ENCODE data around the gene ANKRD65. TPM values are rescaled to one million over a fixed set of nuclear protein-coding genes. Genes with fewer than 3 reads are reported as not detected.
"Not testable (repeated sequence)": the region's sequence is repeated elsewhere in the genome, so short reads cannot be mapped to it uniquely, and the experiment has no call there.

The ANKRD65 gene
- total and polyA plus RNA-seq, 11 donors = 0.58 to 4.0 (median 1.3) TPM

GRCh38 chr1:1411626-1412025 is 9.4 kb downstream of the ANKRD65 start:
- Histone ChIP-seq H3K4me3 (no peak overlapping the region), H3K9me3 (no peaks in the 10 kb centered on the region), H3K27ac (no peak overlapping the region), H3K36me3 (no peaks in the 10 kb centered on the region), H3K4me1 (peaks cover 3 to 20% (median 14%) of the 10 kb centered on the region in 12 donors), H3K27me3 (no peaks in the 10 kb centered on the region)
- no peak for ATAC-seq
- intact Hi-C loops (cut with DNase I) = no loop called here
- WGBS, 4 donors = 93 to 97% (median 95%) methylated on average over 13 of the region's 13 CpGs
- TF ChIP-seq CTCF (IDR thresholded peaks at IDR 0.05) (no peak), POLR2A (IDR thresholded peaks at IDR 0.05) (no peak)
- no peak for DNase-seq

GRCh38 chr1:1410238-1410637 is 10.8 kb downstream of the ANKRD65 start:
- intact Hi-C loops (cut with DNase I); ATAC-seq; H3K27me3 ChIP-seq; H3K4me3 ChIP-seq; DNase-seq; H3K9me3 ChIP-seq; H3K27ac ChIP-seq: not testable (repeated sequence)
- 64 to 73% (median 69%) methylated on average over 8 of the region's 8 CpGs for WGBS, 4 donors
- peaks cover 0 to 11% (median 6%) of the 10 kb centered on the region in 9 donors for H3K36me3 ChIP-seq
- peaks cover 5 to 33% (median 28%) of the 10 kb centered on the region in 12 donors for H3K4me1 ChIP-seq

DNA sequence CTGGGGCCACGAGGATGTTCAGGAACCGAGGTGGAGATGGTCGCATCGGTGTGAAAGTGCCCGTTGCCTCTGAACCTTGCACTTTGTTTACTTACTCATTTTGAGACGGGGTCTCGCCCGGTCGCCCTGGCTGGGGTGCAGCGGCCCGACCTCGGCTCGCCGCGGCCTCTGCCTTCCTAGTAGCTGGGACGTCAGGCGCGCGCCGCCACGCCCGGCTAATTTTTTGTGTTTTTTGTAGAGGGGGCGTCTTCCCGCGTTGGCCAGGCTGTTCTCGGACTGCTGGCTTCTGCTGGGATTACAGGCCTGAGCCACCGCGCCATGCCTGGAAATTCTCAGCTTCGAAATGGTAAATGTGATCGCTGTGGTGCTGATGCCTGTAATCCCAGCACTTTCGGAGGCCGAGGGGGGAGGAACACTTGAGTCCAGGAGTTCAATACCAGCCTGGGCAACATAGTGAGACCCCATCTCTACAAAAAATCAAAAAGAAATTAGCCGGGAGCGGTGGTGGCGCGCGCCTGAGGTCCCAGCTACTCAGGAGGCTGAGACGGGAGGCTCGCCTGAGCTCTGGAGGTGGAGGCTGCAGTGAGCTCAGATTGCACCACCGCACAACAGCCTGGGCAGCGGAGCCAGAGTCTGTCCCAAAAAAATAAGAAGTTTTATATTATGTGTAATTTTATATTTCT is 13.3 kb downstream of the ANKRD65 start:
- DNase-seq = peak in 1 of 5 donors; percentile 42
- Histone ChIP-seq H3K4me3 (peak overlapping the region; percentile 61 to 100 (median 94)), H3K27ac (peak overlapping the region; percentile 72 to 94 (median 88)), H3K36me3 (peaks cover 0 to 35% (median 30%) of the 10 kb centered on the region in 9 donors), H3K27me3 (no peaks in the 10 kb centered on the region), H3K4me1 (peaks cover 5 to 38% (median 33%) of the 10 kb centered on the region in 12 donors), H3K9me3 (no peaks in the 10 kb centered on the region)
- TF ChIP-seq CTCF (IDR thresholded peaks at IDR 0.05) = no peak
- TF ChIP-seq POLR2A (IDR thresholded peaks at IDR 0.05) = no peak
- peak in 1 of 4 donors; percentile 8 for ATAC-seq
- intact Hi-C loops (cut with DNase I) = loop anchor here in 6 of 10 donors (2.0 to 10.0 kb wide), 4 partner anchors 23 to 97 kb away; no protein-coding TSS in a partner anchor
- 8 to 19% (median 12%) methylated on average over 18 to 41 of the region's 41 CpGs for WGBS, 4 donors

GRCh38 chr1:1406821-1407635 is 14.0 kb downstream of the ANKRD65 start, which contains the start of gene MRPL20:
MRPL20 (minus strand) TSS chr1:1407293; CDS start chr1:1407217, 76 bp downstream.
- H3K27ac ChIP-seq = peak within 1 kb of the TSS; percentile 72 to 94 (median 88)
- peak in 1 of 2 donors; percentile 71 for TF ChIP-seq POLR2A (IDR thresholded peaks at IDR 0.05)
- TF ChIP-seq CTCF (IDR thresholded peaks at IDR 0.05) = no peak
- DNase-seq (peak; percentile 94 to 97 (median 96)), ATAC-seq (peak; percentile 92 to 100 (median 98))
- H3K36me3 ChIP-seq = peaks cover 0 to 43% (median 37%) of the 10 kb centered on the region in 9 donors
- WGBS, 4 donors = 0 to 1% (median 0%) methylated on average over 31 to 98 of the region's 98 CpGs
- H3K27me3 ChIP-seq = no peaks in the 10 kb centered on the region
- intact Hi-C loops (cut with DNase I) = loop anchor here in 6 of 10 donors (2.0 to 10.0 kb wide), 4 partner anchors 24 to 98 kb away; no protein-coding TSS in a partner anchor
- peak within 1 kb of the TSS; percentile 61 to 100 (median 94) for H3K4me3 ChIP-seq
- H3K4me1 ChIP-seq = peaks cover 5 to 43% (median 33%) of the 10 kb centered on the region in 12 donors
- no peaks in the 10 kb centered on the region for H3K9me3 ChIP-seq
